OCI-LY7 (cell line): ENCODE data around the gene C20orf202.

Experiments used
- EZH2phosphoT487 ChIP-seq: fragments of 200-600 bp; sonication (generic); IDR thresholded peaks from 2 replicates; pipeline ENCODE4 v1.6.1; 2018; ENCODE audit warnings: low read depth, borderline replicate concordance, mild to moderate bottlenecking, mixed run types, antibody characterized with exemption, low read length, moderate library complexity, mixed read lengths
- TF ChIP-seq, protein P1 (sequence below): fragments of 200-600 bp; sonication (generic); conservative IDR thresholded peaks from 2 replicates; pipeline ENCODE4 v1.5.1; 2014; ENCODE audit warnings: mild to moderate bottlenecking, antibody characterized with exemption, low read length, moderate library complexity, mixed read lengths

DNA sequence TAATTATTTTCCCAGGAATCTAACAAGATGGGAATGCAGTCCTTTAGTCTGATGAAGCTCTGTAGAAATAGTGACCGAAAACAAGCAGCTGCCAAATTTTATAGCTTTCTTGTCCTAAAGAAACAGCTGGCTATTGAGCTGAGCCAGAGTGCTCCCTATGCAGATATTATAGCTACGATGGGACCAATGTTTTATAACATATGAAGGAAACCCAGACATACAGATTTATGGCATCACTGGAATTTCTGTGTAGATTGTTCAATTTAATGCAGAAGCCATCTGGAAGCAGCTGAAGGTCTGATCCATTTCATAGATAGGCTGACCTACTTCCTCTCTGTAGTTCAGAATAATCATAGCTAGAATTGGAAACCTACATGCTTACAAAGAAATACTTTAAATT, 51.0 kb downstream of the C20orf202 start:
- TF ChIP-seq, protein P1, sequence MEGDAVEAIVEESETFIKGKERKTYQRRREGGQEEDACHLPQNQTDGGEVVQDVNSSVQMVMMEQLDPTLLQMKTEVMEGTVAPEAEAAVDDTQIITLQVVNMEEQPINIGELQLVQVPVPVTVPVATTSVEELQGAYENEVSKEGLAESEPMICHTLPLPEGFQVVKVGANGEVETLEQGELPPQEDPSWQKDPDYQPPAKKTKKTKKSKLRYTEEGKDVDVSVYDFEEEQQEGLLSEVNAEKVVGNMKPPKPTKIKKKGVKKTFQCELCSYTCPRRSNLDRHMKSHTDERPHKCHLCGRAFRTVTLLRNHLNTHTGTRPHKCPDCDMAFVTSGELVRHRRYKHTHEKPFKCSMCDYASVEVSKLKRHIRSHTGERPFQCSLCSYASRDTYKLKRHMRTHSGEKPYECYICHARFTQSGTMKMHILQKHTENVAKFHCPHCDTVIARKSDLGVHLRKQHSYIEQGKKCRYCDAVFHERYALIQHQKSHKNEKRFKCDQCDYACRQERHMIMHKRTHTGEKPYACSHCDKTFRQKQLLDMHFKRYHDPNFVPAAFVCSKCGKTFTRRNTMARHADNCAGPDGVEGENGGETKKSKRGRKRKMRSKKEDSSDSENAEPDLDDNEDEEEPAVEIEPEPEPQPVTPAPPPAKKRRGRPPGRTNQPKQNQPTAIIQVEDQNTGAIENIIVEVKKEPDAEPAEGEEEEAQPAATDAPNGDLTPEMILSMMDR, result no peak
- TF ChIP-seq EZH2phosphoT487, result no peak
